GM12872 (cell line): ENCODE data around the gene PARP16.
A peak's percentile ranks its signal among the peaks of the same experiment; 100 is the strongest.

Experiments
- TF ChIP-seq, protein P1 (sequence below): IDR thresholded peaks from 3 replicates; pipeline ENCODE4 v1.5.1; 2011; ENCODE audit warnings: low read depth, mild to moderate bottlenecking, low read length, moderate library complexity; ENCODE audit not compliant: insufficient read depth

The PARP16 gene

DNA sequence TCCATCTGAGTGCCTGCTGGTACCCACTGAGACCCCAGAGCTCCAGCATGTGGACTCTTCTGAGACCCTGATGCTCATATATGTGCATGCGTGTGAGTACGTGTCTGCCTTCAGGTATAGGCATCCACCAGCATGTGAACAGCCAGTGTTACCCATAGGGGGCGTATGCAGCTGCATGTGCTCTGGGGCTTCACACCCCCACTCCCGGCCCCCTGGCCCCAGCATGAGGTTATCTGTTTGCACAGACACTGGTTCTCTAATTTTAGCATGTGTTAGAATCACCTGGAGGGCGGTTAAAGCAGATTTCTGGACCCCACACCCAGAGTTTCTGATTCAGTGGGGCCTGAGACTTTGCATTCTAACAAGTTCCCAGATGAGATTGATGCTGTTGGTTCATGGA lies 74.6 kb downstream of the PARP16 start:
- TF ChIP-seq, protein P1, sequence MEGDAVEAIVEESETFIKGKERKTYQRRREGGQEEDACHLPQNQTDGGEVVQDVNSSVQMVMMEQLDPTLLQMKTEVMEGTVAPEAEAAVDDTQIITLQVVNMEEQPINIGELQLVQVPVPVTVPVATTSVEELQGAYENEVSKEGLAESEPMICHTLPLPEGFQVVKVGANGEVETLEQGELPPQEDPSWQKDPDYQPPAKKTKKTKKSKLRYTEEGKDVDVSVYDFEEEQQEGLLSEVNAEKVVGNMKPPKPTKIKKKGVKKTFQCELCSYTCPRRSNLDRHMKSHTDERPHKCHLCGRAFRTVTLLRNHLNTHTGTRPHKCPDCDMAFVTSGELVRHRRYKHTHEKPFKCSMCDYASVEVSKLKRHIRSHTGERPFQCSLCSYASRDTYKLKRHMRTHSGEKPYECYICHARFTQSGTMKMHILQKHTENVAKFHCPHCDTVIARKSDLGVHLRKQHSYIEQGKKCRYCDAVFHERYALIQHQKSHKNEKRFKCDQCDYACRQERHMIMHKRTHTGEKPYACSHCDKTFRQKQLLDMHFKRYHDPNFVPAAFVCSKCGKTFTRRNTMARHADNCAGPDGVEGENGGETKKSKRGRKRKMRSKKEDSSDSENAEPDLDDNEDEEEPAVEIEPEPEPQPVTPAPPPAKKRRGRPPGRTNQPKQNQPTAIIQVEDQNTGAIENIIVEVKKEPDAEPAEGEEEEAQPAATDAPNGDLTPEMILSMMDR = peak; percentile 82

DNA sequence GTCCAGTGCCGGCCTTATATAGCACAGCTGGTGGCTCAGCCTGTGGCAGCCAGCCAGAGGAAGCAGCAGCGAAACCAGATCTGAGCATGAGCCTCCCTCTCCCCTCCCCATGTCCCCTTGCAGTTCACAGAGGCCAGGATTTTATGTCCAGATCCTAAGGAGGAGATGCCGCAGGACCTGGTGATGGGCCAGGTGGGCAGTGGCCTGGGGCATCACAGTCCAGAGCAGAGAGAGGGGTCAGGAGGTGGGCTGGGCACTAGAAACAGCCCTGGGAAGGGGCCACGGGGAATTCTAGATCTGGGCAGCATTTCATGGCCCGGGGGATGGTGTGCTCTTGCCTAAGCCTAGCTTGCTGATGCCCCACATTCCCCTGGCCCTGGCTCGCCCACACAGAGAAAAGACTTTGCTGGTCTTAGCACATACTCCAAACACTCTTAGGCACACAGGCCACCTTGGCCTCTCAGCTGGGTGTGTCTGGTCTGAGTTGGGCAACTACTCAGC lies 75.2 kb downstream of the PARP16 start:
- TF ChIP-seq, protein P1 = no peak

DNA sequence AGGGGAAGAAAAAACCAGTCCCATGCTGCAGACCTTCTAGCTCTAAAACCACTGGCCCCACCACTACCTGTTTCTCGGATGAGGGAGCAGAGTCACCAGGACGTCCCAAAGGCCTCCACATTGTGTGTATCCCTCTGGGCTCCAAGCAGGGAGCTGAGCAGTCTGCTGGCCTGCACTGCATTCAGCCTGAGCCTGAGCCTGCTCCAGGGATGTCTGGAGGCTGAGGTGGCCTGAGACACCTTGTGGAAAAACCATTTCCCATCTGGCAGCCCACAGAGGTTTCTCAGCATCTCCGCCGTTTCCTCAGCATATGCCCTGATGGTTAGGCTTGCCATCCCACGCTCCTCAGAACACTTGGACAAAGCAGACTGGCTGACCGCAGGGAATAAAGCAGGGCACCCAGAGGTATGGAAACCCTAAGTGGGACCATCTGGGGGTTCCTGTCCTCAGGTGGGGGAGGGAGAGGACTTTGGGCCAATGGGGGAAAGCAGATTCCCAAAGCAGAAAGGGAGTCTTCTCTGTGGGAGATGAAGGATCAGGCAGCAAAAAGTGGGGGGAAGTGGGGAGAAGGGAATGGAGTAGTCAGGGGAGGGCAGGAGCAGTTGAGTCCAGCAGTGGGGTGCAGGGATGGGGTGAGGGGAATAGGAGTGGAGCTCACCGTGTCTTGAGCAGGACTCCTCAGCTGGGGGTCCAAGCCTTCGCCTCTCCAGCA lies 75.8 kb downstream of the PARP16 start, which contains the start of gene CILP:
Gene CILP, minus strand, starts transcription at position 704 of the 712 bp plus-strand sequence. CDS start 1,718 bp downstream, outside the sequence.
- TF ChIP-seq, protein P1 = no peak

DNA sequence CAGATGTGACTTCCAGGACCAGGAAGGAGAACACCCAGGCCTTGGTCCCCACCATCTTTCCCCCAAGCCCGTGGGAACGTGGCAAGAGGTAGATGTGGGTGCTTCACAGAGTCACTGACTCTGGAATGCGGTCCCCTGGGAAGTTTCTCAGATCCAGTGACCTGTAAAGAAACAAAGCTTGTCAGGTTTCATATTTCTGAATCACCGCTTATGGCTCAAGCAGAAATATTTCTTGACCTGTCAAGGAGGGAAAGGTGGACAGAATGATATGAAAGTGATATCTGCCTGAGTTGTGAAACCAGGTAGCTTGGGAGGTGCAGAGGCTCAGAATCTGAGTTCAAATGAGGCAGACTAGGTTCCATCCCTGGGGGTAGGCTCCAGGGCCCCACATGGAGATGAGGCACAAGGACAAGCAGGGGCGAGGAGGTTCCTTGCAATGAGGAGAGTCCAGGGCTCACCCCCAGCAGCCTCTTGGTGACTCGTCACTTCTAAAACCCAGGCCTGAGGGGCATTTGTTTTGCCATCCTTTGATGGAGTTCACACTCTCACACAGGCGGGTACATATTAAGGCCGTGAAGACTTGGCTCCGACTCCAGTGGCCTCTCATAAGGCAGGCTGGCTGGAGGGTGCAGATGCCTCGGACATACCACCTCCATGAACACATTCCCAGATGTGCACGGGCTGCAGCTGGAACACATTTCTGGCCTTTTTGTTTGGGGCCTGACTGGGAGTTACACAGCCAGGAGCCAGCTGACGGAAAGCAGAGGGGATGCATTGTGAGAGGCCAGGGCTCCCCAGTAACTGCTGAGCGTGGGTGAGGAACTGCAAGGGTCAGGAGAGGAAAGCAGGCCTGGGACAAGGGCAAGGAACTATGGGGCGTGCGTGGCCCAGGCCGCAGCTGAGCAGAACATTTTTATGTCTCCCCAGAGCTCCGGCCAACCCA lies 76.7 kb downstream of the PARP16 start:
- TF ChIP-seq, protein P1 = no peak

DNA sequence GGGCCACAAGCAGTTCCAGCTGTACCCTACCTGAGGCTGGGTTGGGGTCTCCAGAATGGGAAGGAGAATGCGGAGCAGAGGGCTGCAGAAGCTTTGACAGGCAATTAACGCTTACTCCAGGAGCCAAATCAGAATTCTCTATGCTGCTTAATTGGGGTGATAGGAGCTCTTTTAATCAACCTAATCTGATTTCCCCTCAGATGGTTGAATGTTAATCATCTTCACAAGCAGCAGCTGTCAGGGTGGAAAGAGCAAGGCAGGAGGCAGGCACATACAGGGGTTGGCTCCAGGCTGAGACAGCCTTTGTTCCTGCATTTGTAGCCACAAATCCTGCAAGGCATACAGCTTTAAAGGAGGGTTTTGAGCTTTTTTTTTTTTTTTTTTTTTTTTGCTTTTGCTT lies 78.0 kb downstream of the PARP16 start:
- TF ChIP-seq, protein P1 = no peak
